ENCODE results near the gene TUBAL3. TPM values are rescaled to one million over a fixed set of nuclear protein-coding genes. Genes with fewer than 3 reads are reported as not detected.

Gene TUBAL3
- total RNA-seq, 2 donors from 2014 or later, result not detected

- Mint-ChIP-seq H3K4me3 (no peak overlapping the region), H3K9me3 (no peaks in the 10 kb centered on the region), H3K4me1 (peaks cover 8% of the 10 kb centered on the region), H3K27ac (no peak overlapping the region), H3K36me3 (ENCODE audit: low read depth) (no peaks in the 10 kb centered on the region), H3K27me3 (ENCODE audit: insufficient read depth) (no peaks in the 10 kb centered on the region)
- Histone ChIP-seq H3K9me3 (ENCODE audit: control insufficient read depth, low read length) (no peaks in the 10 kb centered on the region), H3K4me3 (ENCODE audit: low read length) (no peak overlapping the region), H3K9ac (ENCODE audit: extremely low read depth, low read length, poor library complexity, severe bottlenecking) (no peak overlapping the region), H3K27me3 (ENCODE audit: control insufficient read depth, insufficient read depth, low read length, poor library complexity, severe bottlenecking) (no peaks in the 10 kb centered on the region), H3K36me3 (ENCODE audit: control insufficient read depth, insufficient read depth, low read length) (no peaks in the 10 kb centered on the region), H3K4me1 (ENCODE audit: control insufficient read depth, insufficient read depth, low read length) (no peaks in the 10 kb centered on the region), H3K27ac (ENCODE audit: low read depth, low read length) (no peak overlapping the region)
- DNase-seq, result no peak
- peak; percentile 91 for TF ChIP-seq CTCF (conservative IDR thresholded peaks at IDR 0.05)
- 67 to 78% methylated on average over 3 to 9 of the region's 9 CpGs for WGBS, 2 experiments (ENCODE audit: insufficient coverage in 1 of 2, insufficient read length in 1 of 2)
Measured at GRCh38 chr10:5442065-5442989, 37.7 kb upstream of the TUBAL3 start.

- DNase-seq, result no peak
- no peaks in the 10 kb centered on the region for H3K4me1 ChIP-seq (ENCODE audit: control insufficient read depth, insufficient read depth, low read length)
- H3K36me3 ChIP-seq (ENCODE audit: control insufficient read depth, insufficient read depth, low read length), result no peaks in the 10 kb centered on the region
- no peak overlapping the region for H3K9ac ChIP-seq (ENCODE audit: extremely low read depth, low read length, poor library complexity, severe bottlenecking)
- Mint-ChIP-seq H3K27ac (no peak overlapping the region), H3K36me3 (ENCODE audit: low read depth) (no peaks in the 10 kb centered on the region), H3K9me3 (no peaks in the 10 kb centered on the region), H3K27me3 (ENCODE audit: insufficient read depth) (no peaks in the 10 kb centered on the region), H3K4me3 (no peak overlapping the region), H3K4me1 (peaks cover under 1% of the 10 kb centered on the region)
- no peak for TF ChIP-seq CTCF (conservative IDR thresholded peaks at IDR 0.05)
- no peaks in the 10 kb centered on the region for H3K27me3 ChIP-seq (ENCODE audit: control insufficient read depth, insufficient read depth, low read length, poor library complexity, severe bottlenecking)
- H3K27ac ChIP-seq (ENCODE audit: low read depth, low read length), result no peak overlapping the region
- no peaks in the 10 kb centered on the region for H3K9me3 ChIP-seq (ENCODE audit: control insufficient read depth, low read length)
- H3K4me3 ChIP-seq (ENCODE audit: low read length), result no peak overlapping the region
- WGBS, 2 experiments (ENCODE audit: insufficient coverage in 1 of 2, insufficient read length in 1 of 2), result 67 to 93% methylated on average over 1 to 4 of the region's 4 CpGs
Measured at GRCh38 chr10:5441106-5441505, 36.5 kb upstream of the TUBAL3 start.

GRCh38 chr10:5440206-5440605 is 35.6 kb upstream of the TUBAL3 start:
- 73 to 91% methylated on average over 2 of the region's 2 CpGs for WGBS, 2 experiments (ENCODE audit: insufficient coverage in 1 of 2, insufficient read length in 1 of 2)

More at GRCh38 chr10:5440206-5440605, 35.6 kb upstream of the TUBAL3 start:
- H3K36me3 Mint-ChIP-seq (ENCODE audit: low read depth), result no peaks in the 10 kb centered on the region
- DNase-seq, result no peak
- H3K4me3 Mint-ChIP-seq, result no peak overlapping the region
- Histone ChIP-seq H3K27ac (ENCODE audit: low read depth, low read length) (no peak overlapping the region), H3K4me1 (ENCODE audit: control insufficient read depth, insufficient read depth, low read length) (no peaks in the 10 kb centered on the region), H3K27me3 (ENCODE audit: control insufficient read depth, insufficient read depth, low read length, poor library complexity, severe bottlenecking) (no peaks in the 10 kb centered on the region), H3K36me3 (ENCODE audit: control insufficient read depth, insufficient read depth, low read length) (no peaks in the 10 kb centered on the region), H3K9me3 (ENCODE audit: control insufficient read depth, low read length) (no peaks in the 10 kb centered on the region), H3K4me3 (ENCODE audit: low read length) (no peak overlapping the region), H3K9ac (ENCODE audit: extremely low read depth, low read length, poor library complexity, severe bottlenecking) (no peak overlapping the region)
- H3K4me1 Mint-ChIP-seq, result no peaks in the 10 kb centered on the region
- H3K27me3 Mint-ChIP-seq (ENCODE audit: insufficient read depth), result no peaks in the 10 kb centered on the region
- H3K27ac Mint-ChIP-seq, result no peak overlapping the region
- no peaks in the 10 kb centered on the region for H3K9me3 Mint-ChIP-seq
- no peak for TF ChIP-seq CTCF (conservative IDR thresholded peaks at IDR 0.05)
